Measurements from ENCODE around the gene GASK1A. TPM values are rescaled to one million over a fixed set of nuclear protein-coding genes. Genes with fewer than 3 reads are reported as not detected.

GASK1A gene
- total RNA-seq, 2 experiments from 2014 or later = 0.28 TPM; not detected in 1

DNA sequence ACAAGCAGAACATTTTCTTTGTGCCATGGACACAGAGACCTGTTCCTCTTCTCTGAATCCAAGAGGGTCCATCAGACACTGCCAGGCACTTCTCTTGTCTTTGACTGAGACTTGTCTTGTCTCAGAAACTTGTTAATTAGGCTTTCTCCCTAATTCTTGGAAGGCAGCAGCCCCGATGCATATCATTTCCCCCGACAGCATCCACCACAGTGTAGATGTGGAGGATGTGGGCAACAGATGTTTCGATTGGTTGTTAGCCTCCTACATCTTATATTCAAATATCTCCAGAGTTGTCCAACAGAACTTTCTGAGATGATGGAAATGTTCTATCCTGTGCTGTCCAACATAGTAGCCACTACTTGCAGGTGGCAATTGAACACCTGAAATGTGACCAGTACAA is 15.5 kb downstream of the GASK1A start:
- ChIA-PET CTCF (no interaction called here), POLR2A (no interaction called here)
- no peaks in the 10 kb centered on the region for H3K4me1 ChIP-seq (ENCODE audit: insufficient read depth, low read length)
- intact Hi-C loops (cut with DNase I, micrococcal nuclease) = no loop called here
- H3K9me3 ChIP-seq (ENCODE audit: control insufficient read depth in 1 of 2, insufficient read depth in 1 of 2, low read length in 2 of 2) = no peaks in the 10 kb centered on the region
- H3K36me3 ChIP-seq (ENCODE audit: insufficient read depth, low read length) = no peaks in the 10 kb centered on the region
- no peak overlapping the region for H3K27ac ChIP-seq (ENCODE audit: low read depth in 1 of 2, low read length in 2 of 2)
- no peak for DNase-seq
- Mint-ChIP-seq H3K36me3 (ENCODE audit: low read depth) (no peaks in the 10 kb centered on the region), H3K4me1 (ENCODE audit: low read depth) (no peaks in the 10 kb centered on the region), H3K27ac (no peak overlapping the region), H3K4me3 (no peak overlapping the region), H3K9me3 (no peaks in the 10 kb centered on the region), H3K27me3 (no peaks in the 10 kb centered on the region)
- no peaks in the 10 kb centered on the region for H3K27me3 ChIP-seq (ENCODE audit: control insufficient read depth in 1 of 2, insufficient read depth in 2 of 2, low read length in 2 of 2)
- no peak overlapping the region for H3K4me3 ChIP-seq (ENCODE audit: low read length)
- TF ChIP-seq, protein P1, sequence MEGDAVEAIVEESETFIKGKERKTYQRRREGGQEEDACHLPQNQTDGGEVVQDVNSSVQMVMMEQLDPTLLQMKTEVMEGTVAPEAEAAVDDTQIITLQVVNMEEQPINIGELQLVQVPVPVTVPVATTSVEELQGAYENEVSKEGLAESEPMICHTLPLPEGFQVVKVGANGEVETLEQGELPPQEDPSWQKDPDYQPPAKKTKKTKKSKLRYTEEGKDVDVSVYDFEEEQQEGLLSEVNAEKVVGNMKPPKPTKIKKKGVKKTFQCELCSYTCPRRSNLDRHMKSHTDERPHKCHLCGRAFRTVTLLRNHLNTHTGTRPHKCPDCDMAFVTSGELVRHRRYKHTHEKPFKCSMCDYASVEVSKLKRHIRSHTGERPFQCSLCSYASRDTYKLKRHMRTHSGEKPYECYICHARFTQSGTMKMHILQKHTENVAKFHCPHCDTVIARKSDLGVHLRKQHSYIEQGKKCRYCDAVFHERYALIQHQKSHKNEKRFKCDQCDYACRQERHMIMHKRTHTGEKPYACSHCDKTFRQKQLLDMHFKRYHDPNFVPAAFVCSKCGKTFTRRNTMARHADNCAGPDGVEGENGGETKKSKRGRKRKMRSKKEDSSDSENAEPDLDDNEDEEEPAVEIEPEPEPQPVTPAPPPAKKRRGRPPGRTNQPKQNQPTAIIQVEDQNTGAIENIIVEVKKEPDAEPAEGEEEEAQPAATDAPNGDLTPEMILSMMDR (IDR thresholded peaks at IDR 0.05) = no peak
- ATAC-seq (ENCODE audit: poor library complexity) = no peak

DNA sequence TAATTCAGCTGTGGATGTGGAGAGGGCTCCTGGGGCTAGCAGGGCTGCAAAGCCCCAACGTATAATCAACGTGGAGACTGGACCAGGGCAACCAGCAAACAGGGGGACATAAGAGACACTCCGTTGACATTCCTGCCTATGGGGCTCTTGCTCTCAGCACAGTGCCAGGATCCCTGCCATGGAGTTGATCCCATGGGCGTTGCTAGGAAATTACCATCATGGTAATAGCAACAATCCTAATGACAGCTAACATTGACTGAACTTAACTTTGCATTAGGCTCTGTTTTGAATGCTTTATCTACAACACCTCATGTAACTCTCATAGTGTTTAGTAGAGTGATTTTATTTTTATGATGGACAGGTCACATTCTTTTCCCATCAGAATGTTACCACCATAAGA is 16.9 kb downstream of the GASK1A start:
- no peak for ATAC-seq (ENCODE audit: poor library complexity)
- H3K9me3 ChIP-seq (ENCODE audit: control insufficient read depth in 1 of 2, insufficient read depth in 1 of 2, low read length in 2 of 2) = no peaks in the 10 kb centered on the region
- no peaks in the 10 kb centered on the region for H3K27me3 ChIP-seq (ENCODE audit: control insufficient read depth in 1 of 2, insufficient read depth in 2 of 2, low read length in 2 of 2)
- no peaks in the 10 kb centered on the region for H3K4me1 ChIP-seq (ENCODE audit: insufficient read depth, low read length)
- POLR2A ChIA-PET = no interaction called here
- Mint-ChIP-seq H3K4me1 (ENCODE audit: low read depth) (no peaks in the 10 kb centered on the region), H3K27me3 (no peaks in the 10 kb centered on the region), H3K4me3 (no peak overlapping the region), H3K27ac (no peak overlapping the region), H3K9me3 (no peaks in the 10 kb centered on the region), H3K36me3 (ENCODE audit: low read depth) (no peaks in the 10 kb centered on the region)
- intact Hi-C loops (cut with DNase I, micrococcal nuclease) = no loop called here
- no peak overlapping the region for H3K27ac ChIP-seq (ENCODE audit: low read depth in 1 of 2, low read length in 2 of 2)
- H3K36me3 ChIP-seq (ENCODE audit: insufficient read depth, low read length) = no peaks in the 10 kb centered on the region
- CTCF ChIA-PET = no interaction called here
- TF ChIP-seq, protein P1 (IDR thresholded peaks at IDR 0.05) = no peak
- DNase-seq = no peak
- no peak overlapping the region for H3K4me3 ChIP-seq (ENCODE audit: low read length)

DNA sequence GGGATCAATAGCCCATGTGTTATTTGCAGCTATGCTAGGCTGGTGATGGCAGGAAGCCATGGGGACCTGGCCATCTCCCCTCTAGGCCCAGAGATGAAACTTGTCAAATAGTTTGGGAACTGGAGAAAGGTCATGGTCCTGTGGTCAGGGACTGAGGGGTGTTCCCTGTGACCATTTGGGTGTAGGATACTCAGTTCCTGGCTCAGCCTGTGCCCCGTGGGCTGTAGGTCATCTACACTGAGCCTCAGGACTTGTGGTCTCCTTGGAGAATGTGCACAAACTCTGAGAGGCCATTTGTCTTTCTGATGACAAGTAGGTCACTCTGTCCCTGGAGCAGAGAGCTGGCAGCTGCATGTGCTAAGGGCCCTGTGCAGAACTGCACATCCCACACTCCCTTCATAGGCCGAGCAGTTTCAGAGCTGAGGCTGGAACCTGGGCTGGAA is 17.5 kb downstream of the GASK1A start:
- POLR2A ChIA-PET = no interaction called here
- H3K4me1 Mint-ChIP-seq (ENCODE audit: low read depth) = no peaks in the 10 kb centered on the region
- Histone ChIP-seq H3K9me3 (ENCODE audit: control insufficient read depth in 1 of 2, insufficient read depth in 1 of 2, low read length in 2 of 2) (no peaks in the 10 kb centered on the region), H3K4me3 (ENCODE audit: low read length) (no peak overlapping the region), H3K27ac (ENCODE audit: low read depth in 1 of 2, low read length in 2 of 2) (no peak overlapping the region), H3K36me3 (ENCODE audit: insufficient read depth, low read length) (no peaks in the 10 kb centered on the region), H3K27me3 (ENCODE audit: control insufficient read depth in 1 of 2, insufficient read depth in 2 of 2, low read length in 2 of 2) (no peaks in the 10 kb centered on the region), H3K4me1 (ENCODE audit: insufficient read depth, low read length) (no peaks in the 10 kb centered on the region)
- CTCF ChIA-PET = no interaction called here
- intact Hi-C loops (cut with DNase I, micrococcal nuclease) = no loop called here
- TF ChIP-seq, protein P1 (IDR thresholded peaks at IDR 0.05) = no peak
- no peaks in the 10 kb centered on the region for H3K9me3 Mint-ChIP-seq
- no peaks in the 10 kb centered on the region for H3K36me3 Mint-ChIP-seq (ENCODE audit: low read depth)
- DNase-seq (no peak), ATAC-seq (ENCODE audit: poor library complexity) (no peak)
- H3K4me3 Mint-ChIP-seq = no peak overlapping the region
- H3K27me3 Mint-ChIP-seq = no peaks in the 10 kb centered on the region
- H3K27ac Mint-ChIP-seq = no peak overlapping the region
